Panc1 (cell line): Measurements from ENCODE around the gene AGAP1. TPM values are rescaled to one million over a fixed set of nuclear protein-coding genes. Genes with fewer than 3 reads are reported as not detected.

Experiments
- ATAC-seq: fragments of 200-7000 bp; cut with Tn5 transposase; 2 replicates; pipeline ENCODE4 v1.9.1; 2020; ENCODE audit warnings: mild to moderate bottlenecking, moderate library complexity
- BruUV-seq: library from RNA; stranded (reverse); fragments of 400-500 nt; replicated peaks from 2 replicates; lab custom pipeline; 2021; lab: Mats Ljungman, UMichigan
- CTCF ChIA-PET: fragments of 300-600 bp; sonication (Branson Sonifier 250); formaldehyde crosslinking; loops from one replicate; lab custom pipeline; 2022; ENCODE audit warnings: antibody characterized with exemption; lab: Charles Lee
- POLR2A ChIA-PET: fragments of 300-600 bp; sonication (Branson Sonifier 250); formaldehyde crosslinking; loops from one replicate; lab custom pipeline; 2022; ENCODE audit warnings: antibody characterized with exemption; lab: Charles Lee
- DNase-seq: peaks from one replicate; pipeline ENCODE4 v3.0.0-alpha.2; 2010; ENCODE audit warnings: low read depth, low spot score
- H3K27ac ChIP-seq: 2 replicates; pipeline ENCODE4 v1.5.1; 2011; ENCODE audit warnings: mild to moderate bottlenecking, low read length, inconsistent platforms
- H3K27me3 ChIP-seq: fragments of 200-500 bp; sonication (Bioruptor generic); 2 replicates; pipeline ENCODE4 v1.6.0; 2014; ENCODE audit warnings: low read length, inconsistent platforms; ENCODE audit not compliant: control insufficient read depth, insufficient read depth
- H3K36me3 ChIP-seq: fragments of 200-500 bp; sonication (Bioruptor generic); 2 replicates; pipeline ENCODE4 v1.5.1; 2014; ENCODE audit warnings: inconsistent platforms, mild to moderate bottlenecking, low read length, moderate library complexity; ENCODE audit not compliant: control insufficient read depth, insufficient read depth
- H3K4me1 ChIP-seq: 2 replicates; pipeline ENCODE4 v1.5.1; 2011; ENCODE audit warnings: inconsistent platforms, mild to moderate bottlenecking, low read length, moderate library complexity; ENCODE audit not compliant: control insufficient read depth, insufficient read depth
- H3K4me3 ChIP-seq, 2 experiments: 2 replicates each; pipeline ENCODE4 v1.5.1; 2011 to 2012; ENCODE audit warnings: low read depth in 2 of 2, low read length in 2 of 2, mild to moderate bottlenecking in 2 of 2, inconsistent platforms in 1 of 2, moderate library complexity in 1 of 2
- H3K9me3 ChIP-seq: fragments of 200-500 bp; sonication (Bioruptor generic); 2 replicates; pipeline ENCODE4 v1.5.1; 2014; ENCODE audit warnings: low read depth, mild to moderate bottlenecking, inconsistent platforms, low read length, moderate library complexity; ENCODE audit not compliant: control insufficient read depth, insufficient read depth
- POLR2AphosphoS5 ChIP-seq: IDR thresholded peaks from 2 replicates; pipeline ENCODE4 v1.6.1; 2012; ENCODE audit warnings: mild to moderate bottlenecking, low read depth, low read length, moderate library complexity
- SIN3A ChIP-seq: IDR thresholded peaks from 2 replicates; pipeline ENCODE4 v1.6.1; 2012; ENCODE audit warnings: low read depth, mild to moderate bottlenecking, low read length, moderate library complexity, borderline replicate concordance; ENCODE audit not compliant: insufficient read depth
- TCF7L2 ChIP-seq: IDR thresholded peaks from 2 replicates; pipeline ENCODE4 v1.6.1; 2011; ENCODE audit warnings: mild to moderate bottlenecking, low read depth, low read length, inconsistent platforms
- in situ Hi-C: cut with HindIII; loops from 2 replicates; pipeline ENCODE4 v1.10.0; 2016; ENCODE audit warnings: low sequenced_read_pairs, low pct_unique_long_range_greater_than_20kb
- intact Hi-C: fragments of 100-400 bp; cut with micrococcal nuclease; formaldehyde crosslinking; loops from one replicate; pipeline ENCODE4 v1.10.0; 2022; ENCODE audit not compliant: unreplicated experiment
- total RNA-seq: library from RNA; stranded (reverse); gene quantifications from one replicate; pipeline ENCODE4 v1.2.1, GENCODE V29; 2021; ENCODE audit not compliant: unreplicated experiment
- TF ChIP-seq, protein P1 (sequence below), 2 experiments: IDR thresholded peaks; 2 replicates each; pipeline ENCODE4 v1.6.1; 2011 to 2012; ENCODE audit warnings: low read depth in 2 of 2, control low read depth in 1 of 2, low read length in 1 of 2, mild to moderate bottlenecking in 1 of 2, moderate library complexity in 1 of 2; ENCODE audit not compliant: insufficient read depth in 1 of 2
- TF ChIP-seq, protein P2 (sequence below): fragments of 450-650 bp; IDR thresholded peaks from 2 replicates; pipeline ENCODE4 v1.5.1; 2017; ENCODE audit warnings: mild to moderate bottlenecking

Gene AGAP1
- total RNA-seq, 1 experiment from 2014 or later: 38.9 TPM

- no peak for TF ChIP-seq TCF7L2
- TF ChIP-seq, protein P1, sequence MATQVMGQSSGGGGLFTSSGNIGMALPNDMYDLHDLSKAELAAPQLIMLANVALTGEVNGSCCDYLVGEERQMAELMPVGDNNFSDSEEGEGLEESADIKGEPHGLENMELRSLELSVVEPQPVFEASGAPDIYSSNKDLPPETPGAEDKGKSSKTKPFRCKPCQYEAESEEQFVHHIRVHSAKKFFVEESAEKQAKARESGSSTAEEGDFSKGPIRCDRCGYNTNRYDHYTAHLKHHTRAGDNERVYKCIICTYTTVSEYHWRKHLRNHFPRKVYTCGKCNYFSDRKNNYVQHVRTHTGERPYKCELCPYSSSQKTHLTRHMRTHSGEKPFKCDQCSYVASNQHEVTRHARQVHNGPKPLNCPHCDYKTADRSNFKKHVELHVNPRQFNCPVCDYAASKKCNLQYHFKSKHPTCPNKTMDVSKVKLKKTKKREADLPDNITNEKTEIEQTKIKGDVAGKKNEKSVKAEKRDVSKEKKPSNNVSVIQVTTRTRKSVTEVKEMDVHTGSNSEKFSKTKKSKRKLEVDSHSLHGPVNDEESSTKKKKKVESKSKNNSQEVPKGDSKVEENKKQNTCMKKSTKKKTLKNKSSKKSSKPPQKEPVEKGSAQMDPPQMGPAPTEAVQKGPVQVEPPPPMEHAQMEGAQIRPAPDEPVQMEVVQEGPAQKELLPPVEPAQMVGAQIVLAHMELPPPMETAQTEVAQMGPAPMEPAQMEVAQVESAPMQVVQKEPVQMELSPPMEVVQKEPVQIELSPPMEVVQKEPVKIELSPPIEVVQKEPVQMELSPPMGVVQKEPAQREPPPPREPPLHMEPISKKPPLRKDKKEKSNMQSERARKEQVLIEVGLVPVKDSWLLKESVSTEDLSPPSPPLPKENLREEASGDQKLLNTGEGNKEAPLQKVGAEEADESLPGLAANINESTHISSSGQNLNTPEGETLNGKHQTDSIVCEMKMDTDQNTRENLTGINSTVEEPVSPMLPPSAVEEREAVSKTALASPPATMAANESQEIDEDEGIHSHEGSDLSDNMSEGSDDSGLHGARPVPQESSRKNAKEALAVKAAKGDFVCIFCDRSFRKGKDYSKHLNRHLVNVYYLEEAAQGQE (IDR thresholded peaks at IDR 0.05; ENCODE audit: insufficient read depth in 1 of 2, low read depth in 2 of 2, low read length in 1 of 2): no peak
- no peak for TF ChIP-seq POLR2AphosphoS5
- no peak for TF ChIP-seq SIN3A
- TF ChIP-seq, protein P2, sequence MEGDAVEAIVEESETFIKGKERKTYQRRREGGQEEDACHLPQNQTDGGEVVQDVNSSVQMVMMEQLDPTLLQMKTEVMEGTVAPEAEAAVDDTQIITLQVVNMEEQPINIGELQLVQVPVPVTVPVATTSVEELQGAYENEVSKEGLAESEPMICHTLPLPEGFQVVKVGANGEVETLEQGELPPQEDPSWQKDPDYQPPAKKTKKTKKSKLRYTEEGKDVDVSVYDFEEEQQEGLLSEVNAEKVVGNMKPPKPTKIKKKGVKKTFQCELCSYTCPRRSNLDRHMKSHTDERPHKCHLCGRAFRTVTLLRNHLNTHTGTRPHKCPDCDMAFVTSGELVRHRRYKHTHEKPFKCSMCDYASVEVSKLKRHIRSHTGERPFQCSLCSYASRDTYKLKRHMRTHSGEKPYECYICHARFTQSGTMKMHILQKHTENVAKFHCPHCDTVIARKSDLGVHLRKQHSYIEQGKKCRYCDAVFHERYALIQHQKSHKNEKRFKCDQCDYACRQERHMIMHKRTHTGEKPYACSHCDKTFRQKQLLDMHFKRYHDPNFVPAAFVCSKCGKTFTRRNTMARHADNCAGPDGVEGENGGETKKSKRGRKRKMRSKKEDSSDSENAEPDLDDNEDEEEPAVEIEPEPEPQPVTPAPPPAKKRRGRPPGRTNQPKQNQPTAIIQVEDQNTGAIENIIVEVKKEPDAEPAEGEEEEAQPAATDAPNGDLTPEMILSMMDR: no peak
- Histone ChIP-seq H3K9me3 (no peaks in the 10 kb centered on the region), H3K4me3 (no peak overlapping the region), H3K27me3 (no peaks in the 10 kb centered on the region), H3K27ac (no peak overlapping the region), H3K36me3 (no peaks in the 10 kb centered on the region), H3K4me1 (peaks cover 15% of the 10 kb centered on the region)
- intact Hi-C loops: loop anchor here (2.0 to 10.0 kb wide), 2 partner anchors 241 to 409 kb away; no protein-coding TSS in a partner anchor
- ChIA-PET CTCF (interaction anchor here (1.0 kb wide), 1 partner anchor 14 kb away, joined by 4 read pairs; no protein-coding TSS in a partner anchor), POLR2A (no interaction called here)
- no peak for DNase-seq
- in situ Hi-C loops: no loop called here
- no TSS peak for BruUV-seq
- ATAC-seq: no peak
These were observed 681.8 kb downstream of the AGAP1 start for GRCh38 chr2:236175548-236176150.

DNA sequence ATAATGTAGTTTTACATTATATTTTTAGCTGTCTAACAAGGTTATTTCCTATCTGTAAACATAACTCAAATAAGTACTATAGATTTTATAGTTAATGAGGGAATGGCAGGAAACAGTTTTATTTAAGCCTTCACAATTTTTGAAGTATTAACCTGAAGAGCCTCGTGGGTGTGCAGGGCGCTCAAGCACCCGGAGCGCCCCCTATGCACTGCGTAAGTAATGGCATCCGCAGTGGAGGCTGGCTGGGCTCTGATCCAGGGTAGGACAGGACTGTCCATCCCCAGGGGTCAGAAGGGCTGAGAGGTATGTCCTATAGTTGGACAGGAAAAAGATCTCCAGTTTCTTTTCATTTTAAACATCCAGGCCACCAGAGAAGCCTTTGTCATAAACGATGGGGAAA, 682.6 kb downstream of the AGAP1 start:
- Histone ChIP-seq H3K4me3 (no peak overlapping the region), H3K4me1 (peaks cover 17% of the 10 kb centered on the region), H3K27ac (no peak overlapping the region), H3K36me3 (no peaks in the 10 kb centered on the region), H3K9me3 (no peaks in the 10 kb centered on the region), H3K27me3 (no peaks in the 10 kb centered on the region)
- in situ Hi-C loops: no loop called here
- intact Hi-C loops: loop anchor here (2.0 to 10.0 kb wide), 2 partner anchors 242 to 410 kb away; no protein-coding TSS in a partner anchor
- ChIA-PET CTCF (interaction anchor here (1.0 kb wide), 1 partner anchor 15 kb away, joined by 4 read pairs; no protein-coding TSS in a partner anchor), POLR2A (no interaction called here)
- TF ChIP-seq, protein P2: peak; percentile 97
- TF ChIP-seq POLR2AphosphoS5 (no peak), TCF7L2 (no peak)
- ATAC-seq (peak; percentile 44; the same call in 1 of the 2 replicates), DNase-seq (no peak)
- no TSS peak for BruUV-seq
